HCT116 (cell line): ENCODE data around the gene CACNG3.

ENCODE experiments used
- CTCF ChIP-seq, 3 experiments: fragments of 200-600 bp in 1 of 3; sonication (generic) in 1 of 3; IDR thresholded peaks in 2 of 3; conservative IDR thresholded peaks in 1 of 3; 2 replicates each; pipeline ENCODE4 v1.5.1; 2012 to 2017; ENCODE audit warnings: low read depth in 2 of 3, low read length in 2 of 3, antibody characterized with exemption in 1 of 3, borderline replicate concordance in 1 of 3, control low read depth in 1 of 3, mild to moderate bottlenecking in 1 of 3, mixed read lengths in 1 of 3, mixed run types in 1 of 3, moderate library complexity in 1 of 3; ENCODE audit not compliant: insufficient read depth in 1 of 3
- POLR2A ChIP-seq: IDR thresholded peaks from 2 replicates; pipeline ENCODE4 v1.7.0; 2011; ENCODE audit warnings: borderline replicate concordance; ENCODE audit not compliant: insufficient read depth, insufficient read length; ENCODE audit errors: extremely low read depth
- POLR2AphosphoS5 ChIP-seq: IDR thresholded peaks from 2 replicates; pipeline ENCODE4 v1.6.1; 2011; ENCODE audit warnings: mild to moderate bottlenecking, low read depth, low read length, moderate library complexity
- SIN3A ChIP-seq: IDR thresholded peaks from 2 replicates; pipeline ENCODE4 v1.6.1; 2012; ENCODE audit warnings: low read depth
- SP1 ChIP-seq: IDR thresholded peaks from 2 replicates; pipeline ENCODE4 v1.6.1; 2012; ENCODE audit warnings: low read depth
- ZNF274 ChIP-seq: fragments of 200-500 bp; sonication (Bioruptor generic); IDR thresholded peaks from 2 replicates; pipeline ENCODE4 v1.6.1; 2014; ENCODE audit warnings: mild to moderate bottlenecking, low read depth, low read length, inconsistent platforms

- TF ChIP-seq ZNF274 (no peak), CTCF (IDR thresholded peaks at IDR 0.05 in 2 of 3, conservative IDR thresholded peaks at IDR 0.05 in 1 of 3; ENCODE audit: borderline replicate concordance in 1 of 3, insufficient read depth in 1 of 3, low read depth in 2 of 3, low read length in 2 of 3) (no peak), POLR2AphosphoS5 (no peak), SP1 (no peak), SIN3A (no peak), POLR2A (no peak)
Measured at GRCh38 chr16:24324421-24324820, 68.3 kb downstream of the CACNG3 start.
